ENCODE data around the gene NUDT3.
"Not testable (repeated sequence)": the region's sequence is repeated elsewhere in the genome, so short reads cannot be mapped to it uniquely, and the experiment has no call there.

Gene NUDT3

DNA sequence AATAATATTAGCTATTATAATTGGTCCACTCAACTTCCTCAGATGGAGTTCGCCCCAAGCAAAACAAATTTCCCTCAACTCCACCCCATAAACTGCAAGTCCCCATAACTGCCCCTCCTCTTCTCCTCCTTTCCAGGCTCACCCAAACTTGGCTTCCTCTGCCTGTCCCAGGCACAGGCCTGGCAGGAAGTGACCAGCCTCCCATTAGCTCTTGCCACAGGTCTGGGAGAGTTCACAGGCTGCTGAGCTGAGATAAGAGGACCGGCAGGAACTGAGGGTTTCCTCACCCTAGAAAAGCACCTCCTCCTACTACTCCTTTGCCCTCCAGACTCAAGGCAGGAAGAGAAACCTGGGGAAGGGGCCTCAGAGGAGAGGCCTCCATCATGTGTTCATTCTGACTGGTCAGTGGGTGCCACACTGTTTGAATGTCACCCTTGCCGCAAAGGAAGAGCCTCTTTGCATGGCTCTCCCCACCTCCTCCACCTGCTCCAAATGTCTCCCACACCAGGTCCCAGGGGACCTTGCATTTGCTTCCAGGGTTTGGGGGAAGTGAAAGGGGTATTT is 119.1 kb downstream of the NUDT3 start:
- peaks cover 7% of the 10 kb centered on the region for H3K27me3 Mint-ChIP-seq (ENCODE audit: low read depth, poor library complexity)
- no peaks in the 10 kb centered on the region for H3K9me3 Mint-ChIP-seq
- DNase-seq: no peak
- TF ChIP-seq, protein P1, sequence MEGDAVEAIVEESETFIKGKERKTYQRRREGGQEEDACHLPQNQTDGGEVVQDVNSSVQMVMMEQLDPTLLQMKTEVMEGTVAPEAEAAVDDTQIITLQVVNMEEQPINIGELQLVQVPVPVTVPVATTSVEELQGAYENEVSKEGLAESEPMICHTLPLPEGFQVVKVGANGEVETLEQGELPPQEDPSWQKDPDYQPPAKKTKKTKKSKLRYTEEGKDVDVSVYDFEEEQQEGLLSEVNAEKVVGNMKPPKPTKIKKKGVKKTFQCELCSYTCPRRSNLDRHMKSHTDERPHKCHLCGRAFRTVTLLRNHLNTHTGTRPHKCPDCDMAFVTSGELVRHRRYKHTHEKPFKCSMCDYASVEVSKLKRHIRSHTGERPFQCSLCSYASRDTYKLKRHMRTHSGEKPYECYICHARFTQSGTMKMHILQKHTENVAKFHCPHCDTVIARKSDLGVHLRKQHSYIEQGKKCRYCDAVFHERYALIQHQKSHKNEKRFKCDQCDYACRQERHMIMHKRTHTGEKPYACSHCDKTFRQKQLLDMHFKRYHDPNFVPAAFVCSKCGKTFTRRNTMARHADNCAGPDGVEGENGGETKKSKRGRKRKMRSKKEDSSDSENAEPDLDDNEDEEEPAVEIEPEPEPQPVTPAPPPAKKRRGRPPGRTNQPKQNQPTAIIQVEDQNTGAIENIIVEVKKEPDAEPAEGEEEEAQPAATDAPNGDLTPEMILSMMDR (IDR thresholded peaks at IDR 0.05): no peak
- H3K4me3 Mint-ChIP-seq: no peak overlapping the region
- peaks cover 24% of the 10 kb centered on the region for H3K4me1 Mint-ChIP-seq
- H3K36me3 Mint-ChIP-seq (ENCODE audit: low read depth): peaks cover 9% of the 10 kb centered on the region
- no peak overlapping the region for H3K27ac Mint-ChIP-seq

- Mint-ChIP-seq H3K4me3 (no peak overlapping the region), H3K4me1 (peaks cover 19% of the 10 kb centered on the region), H3K36me3 (ENCODE audit: low read depth) (peaks cover 7% of the 10 kb centered on the region), H3K27me3 (ENCODE audit: low read depth, poor library complexity) (peaks cover 7% of the 10 kb centered on the region), H3K9me3 (no peaks in the 10 kb centered on the region), H3K27ac (no peak overlapping the region)
- TF ChIP-seq, protein P1 (IDR thresholded peaks at IDR 0.05): no peak
- no peak for DNase-seq
These were observed 120.2 kb downstream of the NUDT3 start for GRCh38 chr6:34272013-34272926.

DNA sequence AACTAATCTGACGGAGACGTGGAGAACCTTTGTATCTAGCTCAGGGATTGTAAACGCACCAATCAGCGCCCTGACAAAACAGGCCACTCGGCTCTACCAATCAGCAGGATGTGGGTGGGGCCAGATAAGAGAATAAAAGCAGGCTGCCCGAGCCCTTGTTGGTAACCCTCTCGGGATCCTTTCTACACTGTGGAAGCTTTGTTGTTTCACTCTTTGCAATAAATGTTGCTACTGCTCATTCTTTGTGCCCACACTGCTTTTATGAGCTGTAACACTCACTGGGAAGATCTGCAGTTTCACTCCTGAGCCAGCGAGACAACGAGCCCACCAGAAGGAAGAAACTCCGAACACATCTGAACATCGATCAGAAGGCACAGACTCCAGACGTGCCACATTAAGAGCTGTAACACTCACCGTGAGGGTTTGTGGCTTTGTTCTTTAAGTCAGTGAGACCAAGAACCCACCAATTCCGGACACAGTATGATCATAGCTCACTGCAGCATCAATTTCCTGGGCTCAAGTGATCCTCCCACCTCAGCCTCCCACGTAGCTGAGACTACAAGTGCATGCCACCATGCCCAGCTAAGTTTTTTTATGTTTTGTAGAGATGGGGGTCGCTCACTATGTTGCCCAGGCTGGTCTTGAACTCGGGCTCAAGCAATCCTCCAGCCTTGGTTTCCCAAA is 122.7 kb downstream of the NUDT3 start:
- Mint-ChIP-seq H3K36me3 (ENCODE audit: low read depth) (peaks cover 16% of the 10 kb centered on the region), H3K9me3 (peaks cover 15% of the 10 kb centered on the region)
- not testable (repeated sequence) for H3K4me1 Mint-ChIP-seq; DNase-seq; H3K27me3 Mint-ChIP-seq (ENCODE audit: low read depth, poor library complexity); H3K27ac Mint-ChIP-seq; H3K4me3 Mint-ChIP-seq

DNA sequence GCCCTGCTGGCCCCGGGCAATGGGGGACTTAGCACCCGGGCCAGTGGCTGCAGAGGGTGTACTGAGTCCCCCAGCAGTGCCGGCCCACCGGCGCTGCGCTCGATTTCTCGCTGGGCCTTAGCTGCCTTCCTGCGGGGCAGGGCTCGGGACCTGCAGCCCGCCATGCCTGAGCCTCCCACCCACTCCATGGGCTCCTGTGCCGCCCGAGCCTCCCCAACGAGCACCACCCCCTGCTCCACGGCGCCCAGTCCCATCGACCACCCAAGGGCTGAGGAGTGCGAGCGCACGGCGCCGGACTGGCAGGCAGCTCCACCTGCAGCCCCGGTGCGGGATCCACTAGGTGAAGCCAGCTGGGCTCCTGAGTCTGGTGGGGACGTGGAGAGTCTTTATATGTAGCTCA is 123.3 kb downstream of the NUDT3 start:
- H3K9me3 Mint-ChIP-seq: peaks cover 21% of the 10 kb centered on the region
- H3K27ac Mint-ChIP-seq: not testable (repeated sequence)

DNA sequence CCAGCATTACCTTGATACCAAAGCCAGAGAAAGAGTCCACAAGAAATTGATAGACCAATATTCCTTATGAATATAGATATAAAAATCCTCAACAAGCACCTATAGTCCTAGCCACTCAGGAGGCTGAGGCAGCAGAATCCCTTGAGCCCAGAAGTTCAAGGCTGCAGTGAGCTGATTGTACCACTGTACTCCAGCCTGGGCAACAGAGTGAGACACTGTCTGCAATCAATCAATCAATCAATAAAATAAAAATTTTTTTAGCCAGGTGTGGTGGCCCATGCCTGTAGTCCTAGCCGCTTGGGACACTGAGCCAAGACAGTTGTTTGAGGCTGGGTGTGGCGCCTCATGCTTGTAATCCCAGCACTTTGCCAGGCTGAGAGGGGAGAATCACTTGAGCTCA is 124.7 kb downstream of the NUDT3 start:
- Mint-ChIP-seq H3K4me1 (peaks cover 6% of the 10 kb centered on the region), H3K36me3 (ENCODE audit: low read depth) (peaks cover 23% of the 10 kb centered on the region), H3K4me3 (no peak overlapping the region), H3K27me3 (ENCODE audit: low read depth, poor library complexity) (no peaks in the 10 kb centered on the region), H3K27ac (no peak overlapping the region), H3K9me3 (peaks cover 31% of the 10 kb centered on the region)
- no peak for DNase-seq
- TF ChIP-seq, protein P1 (IDR thresholded peaks at IDR 0.05): no peak

More for the DNA sequence above, 123.3 kb downstream of the NUDT3 start:
- not testable (repeated sequence) for H3K4me3 Mint-ChIP-seq; H3K4me1 Mint-ChIP-seq; H3K27me3 Mint-ChIP-seq (ENCODE audit: low read depth, poor library complexity); DNase-seq
- H3K36me3 Mint-ChIP-seq (ENCODE audit: low read depth): peaks cover 15% of the 10 kb centered on the region

DNA sequence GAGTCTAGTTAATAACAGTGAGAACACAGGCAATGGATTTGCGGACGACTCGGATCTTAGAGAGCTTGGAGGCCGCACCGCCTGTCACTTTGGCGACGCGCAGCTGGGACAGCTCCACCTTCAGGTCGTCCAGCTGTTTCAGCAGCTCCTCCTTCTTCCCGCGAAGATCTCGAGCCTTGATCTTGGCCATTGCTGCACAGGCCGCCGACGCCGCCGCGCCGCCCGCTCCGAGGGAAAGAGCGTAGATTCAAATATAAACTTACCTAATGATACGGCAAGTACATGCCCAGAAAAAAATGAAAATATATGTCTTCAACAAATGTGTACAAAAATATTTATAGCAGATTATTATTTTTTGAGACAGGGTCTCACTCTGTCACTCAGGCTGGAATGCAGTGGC is 129.0 kb downstream of the NUDT3 start:
- DNase-seq; H3K27me3 Mint-ChIP-seq (ENCODE audit: low read depth, poor library complexity); H3K4me1 Mint-ChIP-seq; H3K27ac Mint-ChIP-seq; H3K4me3 Mint-ChIP-seq: not testable (repeated sequence)
- Mint-ChIP-seq H3K36me3 (ENCODE audit: low read depth) (peaks cover 37% of the 10 kb centered on the region), H3K9me3 (peaks cover 58% of the 10 kb centered on the region)

DNA sequence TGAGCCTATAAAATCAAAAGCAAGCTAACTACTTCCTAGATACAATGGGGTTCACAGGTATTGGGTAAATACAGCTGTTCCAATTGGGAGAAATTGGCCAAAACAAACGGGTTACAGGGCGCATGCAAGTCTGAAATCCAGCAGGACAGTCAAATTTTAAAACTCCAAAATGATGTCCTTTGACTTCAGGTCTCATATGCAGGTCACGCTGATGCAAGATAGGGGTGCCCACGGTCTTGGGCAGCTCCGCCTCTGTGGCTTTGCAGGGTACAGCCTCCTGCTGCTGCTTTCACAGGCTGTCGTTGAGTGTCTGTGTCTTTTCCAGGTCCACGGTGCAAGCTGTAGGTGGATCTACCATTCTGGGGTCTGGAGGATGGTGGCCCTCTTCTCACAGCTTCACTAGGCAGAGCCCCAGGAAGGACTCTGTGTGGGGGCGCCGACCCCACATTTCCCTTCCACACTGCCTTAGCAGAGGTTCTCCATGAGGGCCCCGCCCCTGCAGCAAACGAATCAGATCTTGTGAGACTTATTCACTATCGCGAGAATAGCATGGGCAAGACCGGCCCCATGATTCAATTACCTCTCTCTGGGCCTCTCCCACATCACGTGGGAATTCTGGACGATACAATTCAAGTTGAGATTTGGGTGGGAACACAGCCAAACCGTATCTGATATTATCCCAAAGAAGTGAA is 131.7 kb downstream of the NUDT3 start:
- DNase-seq: no peak
- TF ChIP-seq, protein P1 (IDR thresholded peaks at IDR 0.05): no peak
- Mint-ChIP-seq H3K36me3 (ENCODE audit: low read depth) (peaks cover 37% of the 10 kb centered on the region), H3K4me1 (no peaks in the 10 kb centered on the region), H3K27ac (no peak overlapping the region), H3K9me3 (peaks cover 53% of the 10 kb centered on the region), H3K27me3 (ENCODE audit: low read depth, poor library complexity) (peaks cover 2% of the 10 kb centered on the region), H3K4me3 (no peak overlapping the region)
